ENCODE results near the gene ERICH6.

Gene ERICH6

DNA sequence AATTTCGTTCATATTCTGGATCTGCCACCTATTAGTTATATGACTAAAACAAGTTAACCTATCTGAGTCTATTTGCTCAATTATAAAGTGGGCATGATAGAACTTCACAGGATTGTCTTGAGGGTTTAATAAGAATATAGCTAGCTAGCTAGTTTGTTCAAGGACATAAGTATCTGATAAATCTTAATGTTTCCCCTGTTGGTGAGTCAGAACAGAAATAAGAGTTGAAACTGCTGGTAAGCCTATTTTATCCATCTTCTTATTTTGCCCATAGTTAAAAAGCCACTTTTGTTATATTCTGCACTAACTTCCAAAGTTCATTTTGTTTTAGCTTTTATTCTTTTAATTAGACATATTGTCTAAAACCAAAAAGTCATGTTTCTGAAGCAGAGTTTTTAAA lies 91.2 kb downstream of the ERICH6 start:
- DNase-seq, result no peak

DNA sequence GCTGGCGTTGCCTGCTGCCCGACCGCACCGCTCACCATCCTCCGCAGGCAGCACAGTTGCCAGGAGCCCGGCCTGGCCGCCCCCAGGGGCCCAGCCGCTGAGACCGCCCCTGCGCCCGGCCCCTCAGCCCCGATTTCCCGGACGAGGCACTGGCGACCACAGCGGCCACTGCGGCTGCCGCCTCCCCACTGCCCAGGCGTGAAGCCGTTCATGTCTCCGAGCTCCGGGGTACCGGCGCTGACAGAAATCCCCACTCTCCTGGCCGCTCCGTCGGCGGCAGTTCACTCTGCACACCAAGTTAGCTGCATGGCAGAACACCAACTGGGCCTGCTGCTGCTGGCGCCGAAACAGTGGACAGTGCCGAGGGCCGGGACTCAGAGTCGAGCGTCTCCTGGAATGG lies 92.1 kb downstream of the ERICH6 start:
- no peak for DNase-seq

DNA sequence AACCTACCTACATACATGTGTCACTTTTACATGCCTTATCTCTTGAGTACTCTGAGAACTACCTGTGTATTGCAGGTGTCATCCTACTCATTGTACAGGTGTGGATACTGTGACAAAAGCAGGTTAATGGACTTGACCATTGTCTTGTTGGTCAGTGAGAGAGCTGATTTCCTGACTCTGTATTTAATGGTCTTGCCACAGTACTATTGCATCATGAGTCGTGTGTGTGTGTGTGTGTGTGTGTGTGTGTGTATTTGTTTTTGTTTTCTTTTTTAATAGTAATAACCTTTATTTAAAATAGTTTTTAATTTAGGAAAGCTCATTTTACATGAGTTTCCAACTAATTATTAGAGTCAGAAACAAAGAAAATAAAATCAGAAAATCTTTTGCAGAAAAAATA lies 92.9 kb downstream of the ERICH6 start:
- DNase-seq, result no peak

DNA sequence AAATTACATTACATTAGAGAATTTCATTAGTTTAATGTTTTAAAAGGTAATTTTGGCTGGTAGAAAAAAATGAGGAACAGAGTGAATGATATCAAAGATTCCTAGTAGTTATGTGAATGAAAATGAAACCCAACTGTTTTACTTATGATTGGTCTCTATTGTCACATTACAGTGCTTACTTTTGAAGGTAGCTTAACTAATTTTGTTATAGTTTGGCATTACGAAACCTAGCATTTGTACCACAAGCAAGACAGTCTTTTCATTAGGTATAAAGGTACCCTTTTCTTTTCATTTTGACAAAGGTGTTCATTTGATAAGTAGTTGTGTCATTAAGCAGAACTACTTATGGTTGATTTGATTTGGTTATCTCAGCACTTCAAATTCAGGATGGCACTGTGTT lies 93.7 kb downstream of the ERICH6 start:
- DNase-seq, result no peak

All from retina (tissue), 1 donor.